NB4 (cell line): ENCODE measurements around the gene MKRN2OS.

ENCODE experiments used
- DNase-seq: peaks from one replicate; pipeline ENCODE4 v3.0.0; 2010; ENCODE audit warnings: low read depth
- H3K4me3 ChIP-seq: one replicate; pipeline ENCODE4 v1.5.1; 2011; ENCODE audit warnings: mild to moderate bottlenecking, low read depth, low read length, moderate library complexity
- CTCF ChIP-seq: IDR thresholded peaks from one replicate; pipeline ENCODE4 v1.5.1; 2012; ENCODE audit warnings: low read depth, low read length
- MAX ChIP-seq: IDR thresholded peaks from 2 replicates; pipeline ENCODE4 v1.6.1; 2011; ENCODE audit warnings: low read depth, low read length
- MYC ChIP-seq: IDR thresholded peaks from 2 replicates; pipeline ENCODE4 v1.6.1; 2011; ENCODE audit warnings: low read depth, low read length
- POLR2A ChIP-seq: IDR thresholded peaks from 2 replicates; pipeline ENCODE4 v1.6.1; 2011; ENCODE audit warnings: mild to moderate bottlenecking; ENCODE audit not compliant: insufficient read length; ENCODE audit errors: extremely low read depth

Gene MKRN2OS

GRCh38 chr3:12560505-12561190, 15.3 kb upstream of the MKRN2OS start:
- H3K4me3 ChIP-seq = no peak overlapping the region
- TF ChIP-seq MAX (no peak), CTCF (no peak), POLR2A (no peak), MYC (no peak)
- peak; percentile 33 for DNase-seq

DNA sequence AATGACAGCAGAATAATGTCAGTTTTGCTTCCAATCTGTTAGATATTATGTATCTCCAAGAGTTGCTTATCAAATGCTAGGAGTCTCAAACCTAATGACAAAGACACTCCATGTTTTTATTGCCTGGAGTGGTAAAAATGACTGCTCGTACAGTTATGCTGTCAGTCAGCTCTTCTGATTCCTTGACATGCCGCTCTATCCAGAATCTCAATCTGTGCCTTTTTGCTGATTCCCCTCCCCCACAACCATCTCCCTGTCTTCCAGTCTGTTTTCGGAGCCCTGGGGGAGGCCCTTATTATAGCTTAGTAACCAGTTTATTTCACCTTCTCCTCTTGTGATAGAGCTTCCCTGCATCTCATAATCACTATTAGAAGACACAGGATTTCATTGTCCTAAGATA, 14.2 kb upstream of the MKRN2OS start:
- peak overlapping the region; percentile 5 for H3K4me3 ChIP-seq
- no peak for DNase-seq
- TF ChIP-seq MYC = no peak
- no peak for TF ChIP-seq MAX
- TF ChIP-seq POLR2A = no peak
- TF ChIP-seq CTCF = no peak

DNA sequence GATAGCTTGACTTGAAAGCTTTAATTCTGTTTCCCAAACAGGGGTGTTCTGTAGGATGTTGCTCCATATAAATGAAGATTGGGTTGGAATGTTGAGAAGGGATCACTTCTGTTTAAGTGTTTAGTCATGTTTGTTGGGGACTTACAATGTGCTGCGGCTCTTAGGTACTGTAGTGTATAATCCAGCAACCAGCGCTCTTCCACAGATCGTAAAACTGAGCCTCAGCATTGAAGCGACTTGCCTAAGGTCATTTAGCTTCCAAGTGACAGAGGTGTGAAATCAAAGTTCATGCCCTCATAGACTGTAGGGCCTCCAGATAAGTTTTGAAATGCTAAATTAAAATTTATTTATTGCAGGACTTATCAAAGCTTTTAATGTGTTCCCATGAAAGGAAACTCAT, 13.4 kb upstream of the MKRN2OS start:
- no peak for DNase-seq
- no peak for TF ChIP-seq MYC
- no peak for TF ChIP-seq POLR2A
- TF ChIP-seq MAX = no peak
- TF ChIP-seq CTCF = no peak
- peak overlapping the region; percentile 95 for H3K4me3 ChIP-seq

- no peak for TF ChIP-seq CTCF
- 0 out of 2 replicates have a peak, but pooled peaks have one; percentile 29 for TF ChIP-seq MAX
- 0 out of 2 replicates have a peak, but pooled peaks have one; percentile 26 for TF ChIP-seq MYC
- DNase-seq = peak; percentile 68
- H3K4me3 ChIP-seq = peak overlapping the region; percentile 95
These were observed 12.3 kb upstream of the MKRN2OS start for GRCh38 chr3:12557473-12558100.

DNA sequence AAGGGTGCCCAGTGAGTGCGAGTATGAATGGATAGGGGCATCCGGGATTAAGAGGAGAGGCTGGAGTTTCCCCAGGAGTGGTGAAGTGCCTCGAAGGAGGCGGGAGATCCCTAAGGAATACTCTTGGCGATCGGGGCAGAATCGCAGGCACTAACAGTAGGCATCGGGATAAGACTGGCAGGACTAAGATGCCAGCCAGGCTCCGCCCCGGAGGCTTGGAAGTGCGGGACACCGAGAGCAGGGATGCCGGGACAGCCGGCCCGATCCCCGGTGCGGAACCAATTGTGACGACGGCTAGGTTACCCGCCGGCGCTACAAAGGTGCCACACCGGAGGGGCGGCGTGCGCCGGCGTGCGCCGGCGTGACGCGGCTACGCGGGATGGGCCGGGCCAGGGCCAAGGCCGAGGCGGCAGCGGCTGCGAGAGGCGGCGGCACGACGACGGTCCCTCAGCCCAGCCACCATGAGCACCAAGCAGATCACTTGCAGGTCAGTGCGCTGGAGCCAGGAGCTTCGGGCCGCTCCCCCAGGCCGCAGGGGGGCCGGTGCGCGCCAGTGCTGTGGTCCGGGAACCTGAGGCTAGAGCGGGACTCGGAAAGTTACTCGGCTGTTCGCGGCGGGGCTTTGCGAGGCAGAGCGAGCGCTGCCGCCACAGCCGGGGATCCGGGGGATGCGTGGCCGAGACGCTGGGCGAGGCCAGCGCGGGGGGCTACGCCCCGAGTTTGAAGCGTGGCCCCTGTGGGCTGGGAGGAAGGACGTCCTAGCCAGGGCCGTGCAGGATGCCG, 11.6 kb upstream of the MKRN2OS start, which contains the start of gene MKRN2:
Gene MKRN2 (plus strand): TSS at position 398 of the 783 bp plus-strand sequence. CDS start 64 bp downstream, at position 462.
- DNase-seq = peak; percentile 92
- TF ChIP-seq CTCF = no peak
- TF ChIP-seq POLR2A = peak; percentile 99
- peak; percentile 57 for TF ChIP-seq MYC
- peak; percentile 67 for TF ChIP-seq MAX
- peak within 1 kb of the TSS; percentile 95 for H3K4me3 ChIP-seq
